HG03045 (cell line): ENCODE measurements around the gene RAB11FIP3.
"Not testable (repeated sequence)": the region's sequence is repeated elsewhere in the genome, so short reads cannot be mapped to it uniquely, and the experiment has no call there.

ENCODE experiments used
- ATAC-seq: cut with Tn5 transposase; IDR thresholded peaks from one replicate; pipeline ENCODE4 v1.9.1; 2021; ENCODE audit warnings: mild to moderate bottlenecking, moderate library complexity; ENCODE audit not compliant: unreplicated experiment

The RAB11FIP3 gene

DNA sequence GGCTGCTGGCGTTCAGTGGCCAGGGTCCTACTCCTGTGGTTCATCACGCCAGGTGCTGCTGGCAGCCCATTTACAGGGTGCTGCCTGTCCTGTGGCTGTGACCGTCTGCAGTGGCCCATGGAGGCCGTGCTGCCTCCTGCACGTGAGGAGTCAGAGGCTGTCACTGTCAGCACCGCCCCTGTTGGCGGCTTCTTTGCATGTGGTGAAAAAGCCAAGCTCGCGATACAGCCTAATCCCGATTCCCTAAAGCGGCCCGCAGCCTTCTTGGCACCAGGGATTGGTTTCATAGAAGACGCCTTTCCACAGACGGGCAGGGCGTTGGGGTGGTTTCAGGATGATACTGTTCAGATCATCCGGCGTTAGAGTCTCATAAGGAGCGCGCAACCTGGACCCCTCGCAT, 35.3 kb downstream of the RAB11FIP3 start:
- ATAC-seq, result no peak

DNA sequence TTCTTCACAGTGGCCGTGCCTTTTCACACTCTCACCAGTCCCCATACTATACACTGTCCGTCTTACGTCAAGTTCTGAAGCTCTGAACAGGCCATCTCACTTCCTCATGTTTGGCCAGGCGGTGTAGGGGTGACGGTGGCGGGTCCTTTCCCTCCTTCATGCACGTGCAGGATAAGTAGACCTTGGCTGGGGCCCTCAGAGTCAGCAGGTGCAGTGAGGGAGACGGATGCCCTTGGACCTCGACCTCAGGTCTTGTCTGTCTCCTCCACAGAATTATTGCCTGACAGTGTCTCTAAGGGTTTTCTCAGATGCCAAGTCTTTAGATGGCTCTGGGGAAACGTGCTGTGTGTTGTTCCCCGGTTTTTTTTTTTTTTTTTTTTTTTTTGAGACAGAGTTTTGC, 37.6 kb downstream of the RAB11FIP3 start:
- no peak for ATAC-seq

DNA sequence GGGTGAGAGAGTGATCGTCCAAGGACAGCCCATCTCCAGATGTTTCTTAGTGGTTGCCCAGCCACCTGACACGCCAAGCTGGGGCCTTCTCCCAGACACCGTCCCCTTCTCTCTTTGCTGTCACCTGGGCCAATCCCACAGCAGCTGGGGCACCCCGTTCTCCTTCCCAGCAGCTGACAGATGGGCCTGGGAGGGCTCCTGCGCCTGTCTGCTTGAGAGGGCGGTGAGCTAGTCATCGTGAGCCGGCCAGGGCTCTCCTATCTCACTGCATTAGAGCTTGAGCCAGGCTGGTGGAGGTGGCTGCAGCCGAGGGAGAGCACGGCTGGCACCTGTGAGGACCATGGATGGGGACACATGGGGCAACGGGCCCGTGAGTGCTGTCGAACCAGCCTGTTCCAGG, 41.2 kb downstream of the RAB11FIP3 start:
- no peak for ATAC-seq

DNA sequence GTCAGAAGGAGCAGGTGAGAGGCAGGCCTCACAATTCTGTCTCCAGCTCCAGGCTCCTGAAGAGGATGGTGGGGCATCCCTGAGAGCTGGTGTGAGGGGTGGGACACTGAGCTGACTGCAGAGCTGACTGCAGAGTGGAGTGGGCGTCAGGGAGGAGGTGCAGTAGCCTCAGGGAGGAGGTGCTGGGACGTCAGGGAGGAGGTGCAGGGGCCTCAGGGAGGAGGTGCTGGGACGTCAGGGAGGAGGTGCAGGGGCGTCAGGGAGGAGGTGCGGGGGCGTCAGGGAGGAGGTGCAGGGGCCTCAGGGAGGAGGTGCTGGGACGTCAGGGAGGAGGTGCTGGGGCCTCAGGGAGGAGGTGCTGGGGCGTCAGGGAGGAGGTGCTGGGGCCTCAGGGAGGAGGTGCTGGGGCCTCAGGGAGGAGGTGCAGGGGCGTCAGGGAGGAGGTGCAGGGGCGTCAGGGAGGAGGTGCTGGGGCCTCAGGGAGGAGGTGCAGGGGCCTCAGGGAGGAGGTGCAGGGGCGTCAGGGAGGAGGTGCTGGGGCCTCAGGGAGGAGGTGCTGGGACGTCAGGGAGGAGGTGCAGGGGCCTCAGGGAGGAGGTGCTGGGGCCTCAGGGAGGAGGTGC, 41.9 kb downstream of the RAB11FIP3 start:
- ATAC-seq, result not testable (repeated sequence)

DNA sequence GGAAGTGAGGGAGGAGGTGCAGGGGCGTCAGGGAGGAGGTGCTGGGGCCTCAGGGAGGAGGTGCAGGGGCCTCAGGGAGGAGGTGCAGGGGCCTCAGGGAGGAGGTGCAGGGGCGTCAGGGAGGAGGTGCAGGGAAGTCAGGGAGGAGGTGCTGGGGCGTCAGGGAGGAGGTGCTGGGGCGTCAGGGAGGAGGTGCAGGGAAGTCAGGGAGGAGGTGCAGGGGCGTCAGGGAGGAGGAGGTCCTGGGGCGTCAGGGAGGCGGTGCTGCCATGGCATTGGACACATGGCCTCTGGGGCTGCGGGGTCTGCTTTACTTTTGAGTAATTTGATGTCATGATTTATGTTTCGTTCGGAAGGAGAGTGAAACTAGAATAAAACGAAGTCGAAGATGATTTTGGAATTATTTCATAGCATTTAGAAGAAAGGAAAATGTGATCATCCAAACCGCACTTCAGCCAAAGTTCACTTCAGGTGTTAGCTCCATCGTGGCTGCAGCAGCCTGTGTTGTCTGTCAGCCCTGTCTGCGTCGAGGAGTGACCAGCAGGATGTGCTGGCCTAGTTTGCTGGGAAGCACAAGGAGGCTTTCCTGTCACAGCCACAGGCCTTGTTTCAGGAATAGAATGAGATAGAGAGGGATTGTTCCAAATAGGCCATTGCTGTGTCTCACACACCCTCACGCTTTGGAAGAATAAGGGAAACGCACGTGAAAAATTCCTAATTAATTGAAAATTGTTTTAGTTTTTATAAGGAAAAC, 42.8 kb downstream of the RAB11FIP3 start:
- ATAC-seq, result no peak

DNA sequence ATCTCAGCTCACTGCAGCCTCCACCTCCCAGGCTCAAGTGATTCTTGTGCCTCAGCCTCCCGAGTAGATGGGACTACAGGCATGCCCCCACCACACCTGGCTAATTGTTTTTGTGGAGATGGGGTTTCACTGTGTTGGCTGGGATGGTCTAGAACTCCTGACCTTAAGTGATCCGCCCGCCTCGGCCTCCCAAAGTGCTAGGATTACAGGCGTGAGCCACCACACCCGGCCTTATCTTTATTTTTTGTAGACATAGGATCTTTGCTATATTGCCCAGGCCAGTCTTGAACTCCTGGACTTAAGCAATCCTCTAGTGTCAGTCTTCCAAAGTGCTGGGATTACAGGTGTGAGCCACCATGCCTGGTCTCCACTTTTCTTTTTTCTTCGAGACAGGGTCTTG, 44.0 kb downstream of the RAB11FIP3 start:
- not testable (repeated sequence) for ATAC-seq

DNA sequence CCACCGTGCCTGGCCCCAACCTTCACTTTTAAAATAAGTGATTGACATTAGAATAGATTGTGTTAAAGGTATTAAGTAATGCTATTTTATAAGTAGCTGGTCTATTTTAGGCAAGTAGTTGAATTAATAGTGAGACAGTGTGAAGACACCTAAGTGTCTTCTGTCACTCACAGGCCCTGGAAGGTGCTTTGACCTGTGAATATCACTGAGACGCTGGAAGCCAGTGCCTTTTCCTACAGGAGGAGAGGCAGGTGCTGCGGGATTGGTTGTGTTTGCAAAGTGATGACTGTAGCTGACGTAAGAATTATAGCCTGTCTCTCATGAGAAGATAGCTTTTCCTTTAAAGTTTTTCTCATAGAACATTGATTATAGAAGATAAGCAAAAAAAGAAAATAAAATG, 45.0 kb downstream of the RAB11FIP3 start:
- no peak for ATAC-seq

DNA sequence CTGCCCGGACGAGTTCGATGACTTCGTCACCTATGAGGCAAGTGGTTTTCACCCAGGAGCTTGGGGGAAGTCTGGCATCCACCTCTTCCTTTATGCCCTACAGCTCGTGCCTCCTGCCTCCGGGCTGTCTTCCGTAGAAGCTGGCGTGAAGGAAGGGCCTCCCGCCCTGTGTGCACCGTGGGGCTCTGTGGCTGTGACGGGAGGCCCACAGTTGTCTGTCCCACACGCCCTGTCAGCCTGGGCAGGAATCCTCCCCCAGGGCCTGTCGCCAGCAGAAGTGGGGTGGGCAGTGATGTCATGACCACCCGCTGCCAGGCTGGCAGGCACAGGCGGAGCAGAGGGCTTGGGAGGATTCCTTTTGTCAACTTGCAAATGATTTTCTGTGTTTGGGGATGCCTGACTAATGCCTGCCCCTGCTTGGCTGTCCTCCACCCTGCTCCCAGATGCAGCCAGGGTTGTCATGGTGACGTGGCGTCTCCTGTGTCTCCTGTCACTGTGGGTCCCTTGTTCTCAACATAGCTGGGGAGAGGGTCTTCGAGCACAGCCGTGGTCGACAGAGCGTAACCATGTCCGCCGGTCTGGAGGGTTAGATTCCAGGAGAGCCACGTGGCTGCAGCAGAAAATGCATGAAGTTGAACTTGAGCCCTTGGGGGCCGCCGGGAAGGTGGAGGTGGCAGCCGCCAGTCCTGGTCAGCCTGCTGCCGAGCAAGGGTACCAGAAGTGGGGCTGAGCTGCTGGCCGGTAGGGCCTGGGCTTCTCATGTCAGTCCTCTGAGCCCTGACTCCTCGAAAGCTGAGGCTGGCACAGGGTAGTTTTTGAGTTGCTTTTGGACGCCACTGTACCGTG, 46.1 kb downstream of the RAB11FIP3 start:
- ATAC-seq, result no peak

DNA sequence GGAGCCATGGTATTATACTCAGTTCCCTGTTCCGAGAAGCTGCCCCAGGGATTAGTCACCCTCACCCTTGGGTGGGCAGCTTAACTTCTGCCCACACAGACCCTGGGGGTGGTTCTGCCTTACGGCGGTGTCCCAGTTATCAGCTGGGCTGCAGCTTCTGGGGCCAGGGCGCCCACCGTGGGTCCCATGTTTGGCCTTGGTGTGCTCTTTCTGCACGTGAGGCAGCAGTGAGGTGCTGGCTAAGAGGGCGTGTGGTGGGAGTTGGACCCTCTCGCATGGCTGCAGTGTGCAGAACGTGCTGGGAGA, 46.7 kb downstream of the RAB11FIP3 start:
- ATAC-seq, result no peak

DNA sequence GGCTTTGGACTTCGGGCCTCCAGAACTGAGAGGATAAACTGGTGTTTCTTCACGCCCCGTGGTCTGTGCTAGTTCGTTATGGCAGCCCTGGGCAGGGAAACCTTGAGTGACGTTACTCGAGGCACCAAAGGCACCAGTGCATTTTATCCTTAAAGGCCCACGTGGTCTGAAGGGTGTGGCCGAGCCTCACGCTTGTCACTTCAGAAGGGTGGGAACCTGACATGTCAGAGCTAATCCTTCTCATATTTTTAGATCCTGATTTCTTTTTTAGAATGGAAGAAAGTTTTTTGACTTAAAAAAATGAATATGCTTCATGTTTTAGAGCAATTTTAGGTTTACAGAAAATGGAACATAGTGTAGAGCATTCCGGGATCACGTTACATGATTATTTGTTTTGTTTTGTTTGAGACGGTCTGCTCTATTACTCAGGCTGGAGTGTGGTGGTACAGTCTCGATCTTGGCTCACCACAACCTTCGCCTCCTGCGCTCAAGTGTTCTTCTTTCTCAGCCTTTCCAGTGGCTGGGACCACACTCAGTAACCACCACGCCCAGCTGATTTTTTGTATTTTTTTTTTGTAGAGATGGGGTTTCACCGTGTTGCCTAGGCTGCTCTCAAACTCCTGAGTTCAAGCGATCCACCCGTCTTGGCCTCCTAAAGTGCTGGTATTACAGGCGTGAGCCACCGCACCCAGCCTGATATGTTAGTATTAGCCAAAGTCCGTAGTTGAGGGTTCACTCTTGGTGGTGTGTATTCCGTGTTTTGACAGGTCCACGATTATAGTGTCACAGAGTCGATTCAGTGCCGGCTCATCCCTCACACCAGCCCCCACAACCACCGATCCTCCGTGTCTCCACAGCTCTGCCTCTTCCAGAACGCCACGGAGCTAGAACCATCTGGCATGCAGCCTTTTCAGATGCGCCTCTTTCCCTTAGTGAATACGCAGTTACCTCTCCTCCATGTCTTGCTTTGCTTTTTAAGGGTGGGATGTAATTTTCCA, 47.9 kb downstream of the RAB11FIP3 start:
- no peak for ATAC-seq

DNA sequence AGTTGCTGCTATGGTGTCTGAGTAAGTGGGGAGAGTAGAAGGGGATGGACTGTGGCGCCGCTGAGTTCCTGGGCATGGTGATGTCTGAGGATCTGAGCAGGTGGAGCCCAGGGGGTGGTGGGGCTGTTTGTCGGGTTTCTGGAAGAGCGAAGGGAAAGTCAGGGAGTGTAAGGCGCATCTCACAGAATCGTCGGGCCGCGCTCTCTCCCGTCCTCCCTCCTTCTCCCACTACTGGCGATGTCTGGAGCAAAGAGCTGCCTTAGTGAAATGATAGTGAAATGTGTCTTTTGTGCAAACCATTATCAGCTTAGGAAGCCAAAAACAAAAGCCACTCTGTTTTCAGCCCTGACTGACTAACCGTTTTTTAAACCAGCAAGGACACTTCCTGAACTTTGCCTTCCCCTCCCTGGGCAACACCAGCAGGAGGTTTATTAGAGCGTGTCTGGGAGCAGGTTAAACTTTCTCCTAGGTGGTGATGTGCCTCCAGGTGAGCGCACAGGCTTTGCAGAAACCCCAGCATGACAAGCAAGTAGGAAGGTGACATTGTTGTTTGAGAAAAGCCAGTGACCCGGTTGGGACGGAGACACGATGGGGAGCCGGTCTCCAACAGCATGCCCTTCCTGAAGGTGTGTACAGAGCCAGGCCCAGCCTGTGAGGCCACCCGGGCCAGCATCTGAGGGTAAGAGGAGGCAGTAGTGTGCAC, 49.1 kb downstream of the RAB11FIP3 start:
- ATAC-seq, result no peak

DNA sequence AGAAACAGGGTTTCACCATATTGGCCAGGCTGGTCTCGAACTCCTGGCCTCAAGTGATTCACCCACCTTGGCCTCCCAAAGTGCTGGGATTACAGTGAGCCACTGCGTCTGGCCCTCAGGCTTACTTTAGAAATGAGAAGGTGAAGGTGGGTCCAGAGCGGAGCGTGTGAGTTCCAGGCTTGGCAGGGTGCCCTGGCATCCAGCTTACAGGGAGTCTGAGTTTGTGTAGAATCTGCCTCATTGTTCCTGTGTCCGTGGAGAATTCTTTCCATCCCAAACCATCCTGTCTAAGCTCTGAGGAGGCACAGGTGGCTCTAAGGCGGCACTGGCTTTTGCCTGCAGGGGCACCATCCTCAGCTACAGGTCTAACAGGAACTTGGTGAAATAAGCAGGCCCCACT, 50.6 kb downstream of the RAB11FIP3 start:
- ATAC-seq, result no peak

DNA sequence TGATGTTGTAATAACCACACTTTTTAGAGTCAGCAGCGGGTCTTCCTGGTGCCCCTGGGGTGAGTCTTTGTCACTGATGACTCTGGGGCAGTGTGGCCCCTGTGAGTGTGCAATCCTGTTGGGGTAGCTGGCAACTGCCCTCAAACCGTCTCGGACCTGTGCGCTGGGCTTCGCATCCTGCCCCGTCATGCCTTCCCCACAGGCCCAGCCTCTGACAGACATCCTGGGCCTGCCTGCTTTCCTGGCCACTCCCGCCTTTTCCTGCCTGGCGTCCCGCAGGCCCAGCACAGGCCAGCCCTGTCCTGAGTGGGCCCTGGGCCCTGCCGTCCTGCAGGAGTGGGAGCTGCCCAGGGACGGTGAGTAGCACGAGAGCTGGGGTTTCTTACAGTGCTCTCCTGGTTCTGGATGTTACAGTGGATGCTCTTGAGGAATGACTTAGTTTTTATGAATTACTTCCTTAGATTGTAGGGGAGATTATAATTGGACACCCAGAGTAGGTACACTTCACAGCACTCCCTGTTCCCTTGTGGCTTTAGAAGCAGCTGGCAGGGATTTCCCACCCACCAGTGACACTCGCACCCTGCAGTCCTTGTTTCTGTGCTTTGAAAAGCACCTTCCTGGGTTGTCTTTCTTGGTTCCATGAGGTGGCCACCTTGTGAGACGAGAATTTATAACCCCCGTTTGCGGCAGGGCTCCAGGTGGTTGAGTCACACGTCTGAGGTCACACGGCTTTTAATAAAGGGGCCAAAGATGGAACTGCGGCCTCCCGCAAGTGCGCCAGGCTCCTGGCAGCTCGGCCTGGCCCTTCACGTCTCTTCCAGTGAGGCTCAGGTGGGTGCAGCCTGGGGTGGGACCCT, 52.1 kb downstream of the RAB11FIP3 start:
- ATAC-seq, result no peak

DNA sequence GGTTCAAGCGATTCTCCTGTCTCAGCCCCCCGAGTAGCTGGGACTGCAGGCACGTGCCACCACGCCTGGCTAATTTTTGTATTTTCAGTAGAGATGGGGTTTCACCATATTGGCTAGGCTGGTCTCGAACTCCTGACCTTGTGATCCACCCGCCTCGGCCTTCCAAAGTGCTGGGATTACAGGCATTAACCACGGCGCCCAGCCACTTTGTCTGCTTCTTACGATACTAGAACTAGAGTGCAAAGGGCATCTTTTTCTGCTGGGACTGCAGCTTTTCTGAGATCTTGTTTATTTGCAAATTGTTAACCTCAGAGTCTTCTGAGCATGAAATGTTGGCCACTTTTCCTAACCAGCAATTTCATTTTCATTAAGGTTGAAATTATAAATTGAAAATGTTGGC, 52.8 kb downstream of the RAB11FIP3 start:
- not testable (repeated sequence) for ATAC-seq

DNA sequence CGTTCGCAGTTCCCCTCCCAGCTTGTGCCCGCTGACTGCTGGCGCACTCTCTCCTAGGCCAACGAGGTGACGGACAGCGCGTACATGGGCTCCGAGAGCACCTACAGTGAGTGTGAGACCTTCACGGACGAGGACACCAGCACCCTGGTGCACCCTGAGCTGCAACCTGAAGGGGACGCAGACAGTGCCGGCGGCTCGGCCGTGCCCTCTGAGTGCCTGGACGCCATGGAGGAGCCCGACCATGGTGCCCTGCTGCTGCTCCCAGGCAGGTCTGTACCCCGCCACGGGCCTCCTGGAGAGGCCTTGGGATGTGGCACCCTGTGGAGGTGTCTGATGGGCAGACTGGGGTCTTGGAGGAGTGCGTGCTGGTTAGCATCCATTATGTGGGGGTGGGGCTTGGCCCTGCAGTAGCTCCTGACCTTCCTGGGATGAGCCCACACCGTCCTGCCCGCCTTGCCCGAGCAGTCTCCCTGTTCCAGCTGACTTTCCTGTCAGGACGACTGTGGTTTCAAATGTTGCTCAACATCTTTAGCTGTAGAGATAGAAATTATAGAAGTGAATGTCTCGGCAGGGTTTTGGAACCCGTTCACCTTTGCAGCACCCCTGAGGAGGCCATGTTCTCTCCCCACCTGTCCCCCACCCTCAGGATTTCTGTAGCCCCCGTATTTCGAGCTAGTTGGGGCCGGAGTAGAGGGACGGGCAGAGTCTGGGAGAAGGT, 57.2 kb downstream of the RAB11FIP3 start:
- no peak for ATAC-seq

DNA sequence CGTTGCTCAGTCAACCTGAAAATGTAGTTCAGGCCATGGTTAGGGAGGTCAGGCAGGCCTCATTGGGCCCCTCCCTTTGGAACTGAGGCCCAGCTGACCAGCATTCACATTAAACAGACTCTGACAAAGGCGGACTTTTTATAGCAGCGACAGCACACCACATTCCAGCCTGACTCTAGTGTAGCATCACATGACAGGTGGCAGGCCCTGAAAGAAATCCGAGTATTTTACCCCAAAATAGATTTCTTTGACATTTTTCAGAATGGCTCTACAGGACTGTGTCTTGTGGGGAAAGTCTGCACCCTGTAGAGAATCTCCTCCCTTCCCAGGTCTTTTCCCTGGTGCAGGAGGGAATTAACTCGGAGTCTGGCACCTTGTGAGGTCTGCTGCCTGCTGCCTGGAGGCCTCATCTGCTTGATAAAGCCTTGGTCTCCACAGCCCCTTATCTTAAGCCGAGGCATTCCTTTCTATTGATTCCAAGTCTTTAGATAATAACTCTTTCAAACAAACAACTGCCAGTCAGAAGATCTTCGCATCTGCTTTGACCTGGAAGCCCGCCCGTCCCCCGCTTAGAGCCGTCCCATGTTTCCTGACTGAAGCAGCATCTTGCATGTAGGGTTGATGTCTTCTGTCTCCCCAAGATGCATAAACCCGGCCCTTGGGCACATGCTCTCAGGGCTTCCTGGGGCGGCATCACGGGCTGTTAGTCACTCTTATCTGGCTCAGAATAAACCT, 58.1 kb downstream of the RAB11FIP3 start:
- no peak for ATAC-seq

DNA sequence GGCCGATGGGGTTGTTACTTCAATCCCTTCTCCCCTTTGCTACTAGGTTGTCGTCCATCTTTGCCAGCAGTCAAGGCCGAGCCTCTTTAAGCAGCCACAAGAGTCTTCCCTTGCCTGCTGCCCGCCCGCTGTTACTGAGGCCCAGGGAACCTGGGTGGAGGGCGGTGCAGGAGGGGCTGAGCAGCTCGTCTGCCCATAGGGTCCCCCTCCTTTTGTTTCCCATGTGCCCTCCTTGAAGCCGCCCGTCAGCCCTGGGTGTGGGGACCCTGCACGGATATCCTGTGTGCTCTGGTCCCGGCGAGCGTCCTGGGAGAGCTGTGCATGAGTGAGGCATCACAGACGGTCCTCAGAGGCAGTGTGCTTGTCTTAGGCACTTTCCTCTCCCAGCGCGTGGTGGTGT, 64.2 kb downstream of the RAB11FIP3 start:
- no peak for ATAC-seq

DNA sequence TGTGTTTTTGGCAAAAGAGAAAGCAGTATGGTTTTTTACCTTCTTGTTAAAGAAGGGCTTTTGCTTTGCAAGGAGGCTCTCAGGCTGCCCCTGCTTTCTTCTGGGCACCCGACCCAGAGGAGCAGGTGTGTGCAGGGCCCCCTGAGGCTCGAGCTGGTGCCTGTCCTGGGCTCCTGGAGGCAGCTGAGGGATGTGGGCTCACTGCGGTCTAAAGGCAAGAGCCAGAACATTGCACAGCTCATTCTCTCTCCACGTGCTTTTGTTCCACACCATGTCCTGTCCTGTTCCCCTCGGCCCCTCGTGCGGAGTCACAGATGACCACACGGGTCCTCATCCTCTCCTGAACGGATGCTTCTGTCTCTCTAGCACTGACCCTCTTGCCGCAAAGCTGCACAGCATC, 65.3 kb downstream of the RAB11FIP3 start:
- ATAC-seq, result no peak
